Osteocyte (in vitro differentiated cells): ENCODE data around the gene ZNF692. TPM values are rescaled to one million over a fixed set of nuclear protein-coding genes. Genes with fewer than 3 reads are reported as not detected.

Source experiments
- DNase-seq: peaks from one replicate; pipeline ENCODE4 v3.0.0; 2021; ENCODE audit warnings: mixed read lengths; ENCODE audit not compliant: unreplicated experiment; ENCODE audit errors: extremely low spot score
- H3K27ac Mint-ChIP-seq: one replicate; pipeline ENCODE4 v1.8.0; 2021; ENCODE audit warnings: mild to moderate bottlenecking, mixed read lengths; ENCODE audit not compliant: unreplicated experiment
- H3K27me3 Mint-ChIP-seq: one replicate; pipeline ENCODE4 v1.8.0; 2021; ENCODE audit warnings: mixed read lengths; ENCODE audit not compliant: unreplicated experiment
- H3K36me3 Mint-ChIP-seq: one replicate; pipeline ENCODE4 v1.8.0; 2021; ENCODE audit warnings: mixed read lengths; ENCODE audit not compliant: unreplicated experiment
- H3K4me1 Mint-ChIP-seq: one replicate; pipeline ENCODE4 v1.8.0; 2021; ENCODE audit warnings: mixed read lengths; ENCODE audit not compliant: unreplicated experiment
- H3K4me3 Mint-ChIP-seq: one replicate; pipeline ENCODE4 v1.8.0; 2021; ENCODE audit warnings: mild to moderate bottlenecking, moderate library complexity, mixed read lengths; ENCODE audit not compliant: unreplicated experiment
- H3K9me3 Mint-ChIP-seq: one replicate; pipeline ENCODE4 v1.8.0; 2021; ENCODE audit warnings: mixed read lengths; ENCODE audit not compliant: unreplicated experiment
- CTCF ChIP-seq: fragments of 200-600 bp; sonication (generic); IDR thresholded peaks from 2 replicates; pipeline ENCODE4 v1.5.0; 2021; ENCODE audit warnings: antibody characterized with exemption, mild to moderate bottlenecking, moderate library complexity
- total RNA-seq: library from RNA; stranded (reverse); gene quantifications from 2 replicates; pipeline ENCODE4 v1.2.1, GENCODE V29; 2021

Gene ZNF692
- total RNA-seq, 1 donor from 2014 or later = 39.9 TPM

- H3K4me3 Mint-ChIP-seq = no peak overlapping the region
- peaks cover 1% of the 10 kb centered on the region for H3K36me3 Mint-ChIP-seq
- peaks cover 18% of the 10 kb centered on the region for H3K4me1 Mint-ChIP-seq
- H3K9me3 Mint-ChIP-seq = no peaks in the 10 kb centered on the region
- peak; percentile 68 for DNase-seq
- H3K27me3 Mint-ChIP-seq = no peaks in the 10 kb centered on the region
- H3K27ac Mint-ChIP-seq = peak overlapping the region; percentile 31
- no peak for TF ChIP-seq CTCF
These were observed 2.7 kb downstream of the ZNF692 start for GRCh38 chr1:248856176-248856575.

GRCh38 chr1:248855580-248855979 lies 3.3 kb downstream of the ZNF692 start:
- H3K27me3 Mint-ChIP-seq = no peaks in the 10 kb centered on the region
- TF ChIP-seq CTCF = no peak
- H3K27ac Mint-ChIP-seq = no peak overlapping the region
- no peak for DNase-seq
- peaks cover 1% of the 10 kb centered on the region for H3K36me3 Mint-ChIP-seq
- H3K9me3 Mint-ChIP-seq = no peaks in the 10 kb centered on the region
- H3K4me3 Mint-ChIP-seq = no peak overlapping the region
- peaks cover 18% of the 10 kb centered on the region for H3K4me1 Mint-ChIP-seq

GRCh38 chr1:248853663-248854375 lies 5.1 kb downstream of the ZNF692 start:
- no peak for TF ChIP-seq CTCF
- DNase-seq = peak; percentile 62
- peaks cover 10% of the 10 kb centered on the region for H3K4me1 Mint-ChIP-seq
- peaks cover 14% of the 10 kb centered on the region for H3K36me3 Mint-ChIP-seq
- H3K27ac Mint-ChIP-seq = no peak overlapping the region
- no peaks in the 10 kb centered on the region for H3K9me3 Mint-ChIP-seq
- H3K4me3 Mint-ChIP-seq = no peak overlapping the region
- H3K27me3 Mint-ChIP-seq = no peaks in the 10 kb centered on the region

- Mint-ChIP-seq H3K27me3 (no peaks in the 10 kb centered on the region), H3K9me3 (no peaks in the 10 kb centered on the region), H3K4me1 (peaks cover 4% of the 10 kb centered on the region), H3K4me3 (no peak overlapping the region), H3K27ac (no peak overlapping the region), H3K36me3 (peaks cover 21% of the 10 kb centered on the region)
- peak; percentile 2 for DNase-seq
- no peak for TF ChIP-seq CTCF
These were observed 6.1 kb downstream of the ZNF692 start for GRCh38 chr1:248852481-248853405.

GRCh38 chr1:248851390-248851789 lies 7.5 kb downstream of the ZNF692 start:
- Mint-ChIP-seq H3K27ac (no peak overlapping the region), H3K4me3 (no peak overlapping the region), H3K36me3 (peaks cover 27% of the 10 kb centered on the region), H3K9me3 (no peaks in the 10 kb centered on the region), H3K27me3 (no peaks in the 10 kb centered on the region), H3K4me1 (no peaks in the 10 kb centered on the region)
- DNase-seq = peak; percentile 48
- TF ChIP-seq CTCF = no peak
